ENCODE results near the gene ZNF550. TPM values are rescaled to one million over a fixed set of nuclear protein-coding genes. Genes with fewer than 3 reads are reported as not detected.

ZNF550 gene
- total and polyA plus RNA-seq, 2 experiments from 2014 or later = 3.5 to 7.3 TPM

DNA sequence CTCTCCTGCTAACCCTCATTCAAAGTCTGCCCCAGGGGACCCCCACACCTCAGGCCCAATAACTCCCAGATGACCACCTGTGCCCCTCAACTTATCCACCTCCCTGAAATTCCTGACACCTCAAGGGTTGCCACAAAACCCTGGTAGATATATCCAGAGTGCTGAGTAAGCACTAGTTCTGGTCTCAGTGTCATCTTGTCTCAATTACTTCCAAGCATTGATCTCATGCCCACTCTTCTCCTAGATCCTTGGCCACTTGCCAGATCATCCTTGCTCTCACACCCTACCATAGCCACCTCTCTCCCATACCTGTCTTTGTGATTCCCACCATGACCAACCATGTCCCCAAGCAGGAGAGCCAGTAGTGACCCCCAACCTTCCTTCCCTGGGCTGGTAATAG lies 17.0 kb upstream of the ZNF550 start:
- Histone ChIP-seq H3K4me2 (ENCODE audit: unreplicated experiment) (no peak overlapping the region), H3K27ac (no peak overlapping the region), H3K36me3 (ENCODE audit: low read depth) (peaks cover 50% of the 10 kb centered on the region), H3K79me2 (ENCODE audit: insufficient read depth) (peaks cover 29% of the 10 kb centered on the region), H3K9me3 (ENCODE audit: low read depth) (peaks cover 5% of the 10 kb centered on the region), H3F3A (ENCODE audit: insufficient read depth) (no peaks in the 10 kb centered on the region), H3K9me2 (ENCODE audit: insufficient read depth) (no peaks in the 10 kb centered on the region), H2AFZ (no peak overlapping the region), H4K20me1 (ENCODE audit: insufficient read depth) (no peaks in the 10 kb centered on the region), H3K4me3 (no peak overlapping the region), H3K9ac (no peak overlapping the region), H3K27me3 (replicated peaks; ENCODE audit: insufficient read depth) (no peaks in the 10 kb centered on the region), H3K4me1 (ENCODE audit: insufficient read depth) (0 out of 2 replicates have a peak, but pooled peaks cover 6% of the 10 kb centered on the region)
- in situ Hi-C loops (cut with MboI) = no loop called here
- no peak for DNase-seq
- TF ChIP-seq EZH2phosphoT487 (IDR thresholded peaks at IDR 0.05; ENCODE audit: insufficient read depth, low read depth) (no peak), EZH2 (IDR thresholded peaks at IDR 0.05; ENCODE audit: insufficient read depth, poor library complexity, severe bottlenecking) (no peak)

DNA sequence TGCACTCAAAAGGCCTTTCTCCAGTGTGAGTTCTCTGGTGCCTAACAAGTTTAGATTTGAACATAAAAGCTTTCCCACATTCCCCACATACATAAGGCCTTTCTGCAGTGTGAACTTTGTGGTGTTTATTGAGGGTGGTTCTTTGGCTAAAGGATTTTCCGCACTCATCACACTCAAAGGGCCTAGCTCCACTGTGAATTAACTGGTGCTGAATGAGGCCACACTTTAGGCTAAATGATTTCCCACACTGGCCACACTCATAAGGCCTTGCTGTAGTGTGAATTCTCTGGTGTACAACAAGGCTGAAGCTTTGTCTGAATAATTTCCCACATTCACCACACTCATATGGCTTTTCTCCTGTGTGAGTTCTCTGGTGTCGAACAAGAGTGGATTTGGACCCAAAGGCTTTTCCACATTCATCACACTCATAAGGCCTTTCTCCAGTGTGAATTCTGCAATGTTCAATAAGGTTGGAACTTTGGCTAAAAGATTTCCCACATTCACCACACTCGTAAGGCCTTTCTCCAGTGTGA lies 12.8 kb upstream of the ZNF550 start:
- H3K9me3 ChIP-seq (ENCODE audit: low read depth) = peaks cover 5% of the 10 kb centered on the region
- H3K9me2 ChIP-seq (ENCODE audit: insufficient read depth) = no peaks in the 10 kb centered on the region
- no peak for TF ChIP-seq EZH2phosphoT487 (IDR thresholded peaks at IDR 0.05; ENCODE audit: insufficient read depth, low read depth)
- H3K4me3 ChIP-seq = no peak overlapping the region
- H2AFZ ChIP-seq = no peak overlapping the region
- H3K4me1 ChIP-seq (ENCODE audit: insufficient read depth) = 0 out of 2 replicates have a peak, but pooled peaks cover 2% of the 10 kb centered on the region
- H4K20me1 ChIP-seq (ENCODE audit: insufficient read depth) = no peaks in the 10 kb centered on the region
- in situ Hi-C loops (cut with MboI) = no loop called here
- H3K79me2 ChIP-seq (ENCODE audit: insufficient read depth) = peaks cover 18% of the 10 kb centered on the region
- H3K27me3 ChIP-seq (replicated peaks; ENCODE audit: insufficient read depth) = no peaks in the 10 kb centered on the region
- no peak for DNase-seq
- H3K4me2 ChIP-seq (ENCODE audit: unreplicated experiment) = no peak overlapping the region
- no peaks in the 10 kb centered on the region for H3F3A ChIP-seq (ENCODE audit: insufficient read depth)
- peaks cover 59% of the 10 kb centered on the region for H3K36me3 ChIP-seq (ENCODE audit: low read depth)
- 93 to 97% methylated on average over 3 of the region's 3 CpGs for WGBS, 2 experiments (ENCODE audit: low coverage in 1 of 2, low lambda C conversion rate in 2 of 2, missing lambda C conversion rate in 2 of 2)
- H3K27ac ChIP-seq = no peak overlapping the region
- H3K9ac ChIP-seq = no peak overlapping the region

DNA sequence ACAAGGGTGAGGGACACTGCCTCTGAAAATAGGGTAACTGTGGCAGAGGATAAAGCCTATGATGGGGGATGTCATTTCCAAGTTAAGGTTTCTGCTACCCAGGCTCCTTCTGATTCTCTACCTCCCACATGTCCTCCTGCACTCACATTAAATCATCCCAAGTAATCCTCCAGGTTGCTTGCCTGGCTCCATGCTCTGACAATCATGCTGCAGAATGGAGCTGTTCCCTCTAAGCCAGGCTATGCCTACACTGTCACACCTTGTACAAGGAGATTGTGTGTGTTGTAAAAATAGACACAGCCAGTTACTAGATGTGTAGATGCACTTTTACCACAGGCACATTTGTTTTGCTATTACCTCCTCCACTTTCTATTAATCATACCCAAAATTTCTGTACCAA lies 11.0 kb upstream of the ZNF550 start:
- H3K4me1 ChIP-seq (ENCODE audit: insufficient read depth) = no peaks in the 10 kb centered on the region
- no peaks in the 10 kb centered on the region for H3F3A ChIP-seq (ENCODE audit: insufficient read depth)
- peaks cover 5% of the 10 kb centered on the region for H3K9me3 ChIP-seq (ENCODE audit: low read depth)
- H3K27me3 ChIP-seq (replicated peaks; ENCODE audit: insufficient read depth) = no peaks in the 10 kb centered on the region
- H2AFZ ChIP-seq = no peak overlapping the region
- DNase-seq = no peak
- in situ Hi-C loops (cut with MboI) = no loop called here
- H3K9me2 ChIP-seq (ENCODE audit: insufficient read depth) = no peaks in the 10 kb centered on the region
- H3K4me3 ChIP-seq = no peak overlapping the region
- TF ChIP-seq EZH2phosphoT487 (IDR thresholded peaks at IDR 0.05; ENCODE audit: insufficient read depth, low read depth) = no peak
- TF ChIP-seq EZH2 (IDR thresholded peaks at IDR 0.05; ENCODE audit: insufficient read depth, poor library complexity, severe bottlenecking) = no peak
- H3K79me2 ChIP-seq (ENCODE audit: insufficient read depth) = peaks cover under 1% of the 10 kb centered on the region; the same call in 1 of the 2 replicates
- H4K20me1 ChIP-seq (ENCODE audit: insufficient read depth) = no peaks in the 10 kb centered on the region
- no peak overlapping the region for H3K27ac ChIP-seq
- H3K4me2 ChIP-seq (ENCODE audit: unreplicated experiment) = no peak overlapping the region
- H3K9ac ChIP-seq = no peak overlapping the region
- peaks cover 49% of the 10 kb centered on the region for H3K36me3 ChIP-seq (ENCODE audit: low read depth)

DNA sequence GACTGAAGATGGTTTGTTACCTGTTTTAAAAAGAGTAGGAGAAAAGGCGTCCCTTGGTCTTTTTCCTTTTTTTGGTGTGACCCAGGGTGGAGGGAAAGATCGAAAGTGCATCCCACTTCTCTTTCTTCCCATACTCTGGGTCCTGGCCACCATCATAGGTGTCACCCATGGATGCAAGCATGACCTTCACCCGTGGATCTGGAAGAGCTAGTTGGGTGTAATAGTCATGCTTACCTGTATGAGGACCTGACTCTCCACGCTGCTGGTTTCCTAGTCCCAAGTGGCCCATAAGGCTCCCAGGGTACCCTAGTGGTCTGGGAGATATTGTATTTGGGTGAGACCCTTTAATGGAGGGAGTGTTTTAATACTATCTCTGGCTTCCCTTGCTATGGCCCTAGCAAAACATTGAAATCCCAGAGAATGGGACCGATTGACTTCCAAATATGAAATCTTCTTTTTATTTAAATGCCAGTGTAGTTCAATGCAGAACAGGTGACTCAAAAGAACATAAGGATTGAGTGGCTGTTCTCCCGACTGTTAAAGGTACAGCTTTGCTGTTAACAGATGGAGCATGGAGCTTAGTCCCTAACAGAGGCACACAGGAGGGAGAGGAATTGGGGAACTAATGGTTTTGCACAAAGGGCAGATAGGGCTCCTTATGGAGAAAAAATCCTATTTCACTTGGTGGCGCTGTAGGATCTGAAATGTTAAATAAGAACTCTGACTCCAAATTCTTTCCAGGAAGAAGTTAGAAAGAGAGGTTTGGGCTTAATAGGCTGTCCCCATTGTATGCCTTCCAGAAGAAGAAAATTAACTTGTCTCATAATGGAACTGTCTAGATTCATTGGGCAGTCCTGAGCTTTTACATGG lies 7.0 kb upstream of the ZNF550 start:
- WGBS, 2 experiments (ENCODE audit: low coverage in 1 of 2, low lambda C conversion rate in 2 of 2, missing lambda C conversion rate in 2 of 2) = 39 to 41% methylated on average over 7 of the region's 7 CpGs

More for the DNA sequence above, 7.0 kb upstream of the ZNF550 start:
- Histone ChIP-seq H2AFZ (no peak overlapping the region), H3K9me3 (ENCODE audit: low read depth) (no peaks in the 10 kb centered on the region), H3K9ac (no peak overlapping the region), H4K20me1 (ENCODE audit: insufficient read depth) (no peaks in the 10 kb centered on the region), H3K4me3 (no peak overlapping the region), H3K27ac (no peak overlapping the region), H3K79me2 (ENCODE audit: insufficient read depth) (no peaks in the 10 kb centered on the region), H3K4me1 (ENCODE audit: insufficient read depth) (no peaks in the 10 kb centered on the region), H3F3A (ENCODE audit: insufficient read depth) (no peaks in the 10 kb centered on the region), H3K4me2 (ENCODE audit: unreplicated experiment) (no peak overlapping the region), H3K36me3 (ENCODE audit: low read depth) (peaks cover 8% of the 10 kb centered on the region), H3K27me3 (replicated peaks; ENCODE audit: insufficient read depth) (no peaks in the 10 kb centered on the region), H3K9me2 (ENCODE audit: insufficient read depth) (no peaks in the 10 kb centered on the region)
- DNase-seq = peak; percentile 47
- TF ChIP-seq EZH2phosphoT487 (IDR thresholded peaks at IDR 0.05; ENCODE audit: insufficient read depth, low read depth) (no peak), EZH2 (IDR thresholded peaks at IDR 0.05; ENCODE audit: insufficient read depth, poor library complexity, severe bottlenecking) (no peak)
- in situ Hi-C loops (cut with MboI) = no loop called here
